Testis (tissue), 2 donors: ENCODE results near the gene ABCB9.

Source experiments
- POLR2A ChIP-seq: fragments of 450-650 bp; IDR thresholded peaks from one replicate; pipeline ENCODE4 v1.6.1; 2017; ENCODE audit warnings: antibody characterized with exemption, mild to moderate bottlenecking, moderate library complexity
- TF ChIP-seq, protein P1 (sequence below), 3 experiments: fragments of 450-650 bp in 2 of 3; fragments of 200-600 bp in 1 of 3; sonication (generic) in 1 of 3; IDR thresholded peaks; one replicate each; pipeline ENCODE4 v1.5.1; 2016 to 2019; ENCODE audit warnings: antibody characterized with exemption in 3 of 3, mild to moderate bottlenecking in 2 of 3, moderate library complexity in 1 of 3

DNA sequence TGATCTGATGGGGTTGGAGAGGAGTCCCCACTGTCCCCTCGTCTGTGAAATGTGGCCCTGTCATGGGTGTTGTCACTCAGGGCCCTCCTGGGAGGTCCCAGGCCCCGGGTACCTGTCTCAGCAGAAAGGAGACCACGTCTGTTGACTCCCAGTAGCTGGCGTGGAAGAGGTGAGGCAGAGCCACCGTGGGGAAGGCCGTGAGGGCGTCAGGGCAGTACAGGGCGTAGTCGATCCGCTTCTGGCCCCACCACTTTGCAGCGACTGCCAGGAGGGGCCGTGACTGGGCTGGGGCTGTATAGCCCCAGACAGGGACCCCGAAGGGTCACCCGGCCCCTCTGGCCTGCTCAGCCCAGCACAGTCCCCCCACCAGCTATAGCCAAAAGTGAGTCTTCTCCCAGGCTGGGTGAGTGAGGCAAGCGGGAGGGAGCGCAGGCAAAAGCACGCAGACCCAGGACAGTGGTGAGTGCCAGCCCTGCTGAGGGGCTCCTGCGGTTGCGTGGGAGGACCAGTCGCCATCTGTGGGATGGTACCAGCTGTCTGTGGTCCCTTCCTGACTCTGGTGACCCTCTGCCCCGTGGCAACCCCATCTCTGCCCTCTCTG, 22.4 kb upstream of the ABCB9 start:
- no peak for TF ChIP-seq POLR2A
- TF ChIP-seq, protein P1, sequence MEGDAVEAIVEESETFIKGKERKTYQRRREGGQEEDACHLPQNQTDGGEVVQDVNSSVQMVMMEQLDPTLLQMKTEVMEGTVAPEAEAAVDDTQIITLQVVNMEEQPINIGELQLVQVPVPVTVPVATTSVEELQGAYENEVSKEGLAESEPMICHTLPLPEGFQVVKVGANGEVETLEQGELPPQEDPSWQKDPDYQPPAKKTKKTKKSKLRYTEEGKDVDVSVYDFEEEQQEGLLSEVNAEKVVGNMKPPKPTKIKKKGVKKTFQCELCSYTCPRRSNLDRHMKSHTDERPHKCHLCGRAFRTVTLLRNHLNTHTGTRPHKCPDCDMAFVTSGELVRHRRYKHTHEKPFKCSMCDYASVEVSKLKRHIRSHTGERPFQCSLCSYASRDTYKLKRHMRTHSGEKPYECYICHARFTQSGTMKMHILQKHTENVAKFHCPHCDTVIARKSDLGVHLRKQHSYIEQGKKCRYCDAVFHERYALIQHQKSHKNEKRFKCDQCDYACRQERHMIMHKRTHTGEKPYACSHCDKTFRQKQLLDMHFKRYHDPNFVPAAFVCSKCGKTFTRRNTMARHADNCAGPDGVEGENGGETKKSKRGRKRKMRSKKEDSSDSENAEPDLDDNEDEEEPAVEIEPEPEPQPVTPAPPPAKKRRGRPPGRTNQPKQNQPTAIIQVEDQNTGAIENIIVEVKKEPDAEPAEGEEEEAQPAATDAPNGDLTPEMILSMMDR (IDR thresholded peaks at IDR 0.05): no peak
